A673 (cell line): Measurements from ENCODE around the gene TEKT2. TPM values are rescaled to one million over a fixed set of nuclear protein-coding genes. Genes with fewer than 3 reads are reported as not detected.

ENCODE experiments used
- BruUV-seq: library from RNA; stranded (reverse); fragments of 400-500 nt; replicated peaks from 2 replicates; lab custom pipeline; 2021; lab: Mats Ljungman, UMichigan
- CTCF ChIA-PET: fragments of 300-600 bp; sonication (Branson Sonifier 250); formaldehyde crosslinking; loops from one replicate; lab custom pipeline; 2022; ENCODE audit warnings: antibody characterized with exemption; lab: Charles Lee
- POLR2A ChIA-PET: fragments of 300-600 bp; sonication (Branson Sonifier 250); formaldehyde crosslinking; loops from one replicate; lab custom pipeline; 2022; ENCODE audit warnings: antibody characterized with exemption; ENCODE audit not compliant: low non-redundant PET; lab: Charles Lee
- DNase-seq: peaks from one replicate; pipeline ENCODE4 v3.0.0-alpha.2; 2015; ENCODE audit warnings: low spot score
- H3K27ac ChIP-seq: fragments of 200-600 bp; sonication (generic); 2 replicates; pipeline ENCODE4 v1.5.1; 2016; ENCODE audit warnings: mixed run types, low read depth, mild to moderate bottlenecking, mixed read lengths, antibody characterized with exemption, low read length; ENCODE audit not compliant: poor library complexity, severe bottlenecking
- H3K27me3 ChIP-seq: fragments of 200-600 bp; sonication (generic); replicated peaks from 2 replicates; pipeline ENCODE4 v1.6.1; 2017; ENCODE audit warnings: mixed run types, low read depth, mild to moderate bottlenecking, mixed read lengths, antibody characterized with exemption, low read length; ENCODE audit not compliant: insufficient read depth, poor library complexity
- H3K36me3 ChIP-seq: fragments of 200-600 bp; sonication (generic); 2 replicates; pipeline ENCODE4 v1.6.1; 2016; ENCODE audit warnings: mixed run types, mild to moderate bottlenecking, mixed read lengths, antibody characterized with exemption, low read length; ENCODE audit not compliant: insufficient read depth, poor library complexity, severe bottlenecking
- H3K4me1 ChIP-seq: fragments of 200-600 bp; sonication (generic); 2 replicates; pipeline ENCODE4 v1.6.1; 2017; ENCODE audit warnings: mixed run types, mild to moderate bottlenecking, mixed read lengths, antibody characterized with exemption, low read length; ENCODE audit not compliant: insufficient read depth, poor library complexity, severe bottlenecking
- H3K4me3 ChIP-seq: fragments of 200-600 bp; sonication (generic); 2 replicates; pipeline ENCODE4 v1.5.1; 2016; ENCODE audit warnings: low read depth, mixed run types, mild to moderate bottlenecking, mixed read lengths, low read length; ENCODE audit not compliant: poor library complexity, severe bottlenecking
- H3K9me3 ChIP-seq: fragments of 200-600 bp; sonication (generic); 2 replicates; pipeline ENCODE4 v1.6.1; 2016; ENCODE audit warnings: mixed run types, low read depth, mild to moderate bottlenecking, mixed read lengths, antibody characterized with exemption, low read length; ENCODE audit not compliant: poor library complexity, severe bottlenecking
- CTCF ChIP-seq: fragments of 300-800, 200-600 bp; sonication (generic); conservative IDR thresholded peaks from 2 replicates; pipeline ENCODE4 v1.5.1; 2017; ENCODE audit warnings: low read depth, mild to moderate bottlenecking, antibody characterized with exemption, low read length, moderate library complexity, mixed read lengths
- EZH2 ChIP-seq: fragments of 200-600 bp; sonication (generic); IDR thresholded peaks from 2 replicates; pipeline ENCODE4 v1.6.1; 2017; ENCODE audit warnings: borderline replicate concordance, low read depth, mild to moderate bottlenecking, mixed read lengths, antibody characterized with exemption, low read length; ENCODE audit not compliant: poor library complexity, severe bottlenecking
- intact Hi-C: fragments of 100-400 bp; cut with micrococcal nuclease; formaldehyde crosslinking; loops from one replicate; pipeline ENCODE4 v1.10.0; 2022; ENCODE audit not compliant: unreplicated experiment
- total RNA-seq: library from RNA; stranded (reverse); gene quantifications from 2 replicates; pipeline ENCODE4 v1.2.3, GENCODE V29; 2021

TEKT2 gene
- total RNA-seq, 1 experiment from 2014 or later = 2.8 TPM

- no peak overlapping the region for H3K27ac ChIP-seq
- H3K4me3 ChIP-seq = no peak overlapping the region
- POLR2A ChIA-PET = no interaction called here
- no TSS peak for BruUV-seq
- H3K36me3 ChIP-seq = no peaks in the 10 kb centered on the region
- no peaks in the 10 kb centered on the region for H3K27me3 ChIP-seq
- CTCF ChIA-PET = interaction anchor here (1.1 kb wide), 1 partner anchor 19 kb away, joined by 4 read pairs; no protein-coding TSS in a partner anchor
- H3K4me1 ChIP-seq = no peaks in the 10 kb centered on the region
- TF ChIP-seq EZH2 = no peak
- no peak for TF ChIP-seq CTCF
- H3K9me3 ChIP-seq = no peaks in the 10 kb centered on the region
- intact Hi-C loops = no loop called here
- no peak for DNase-seq
These were observed 32.0 kb downstream of the TEKT2 start for GRCh38 chr1:36115931-36116330.

- ChIA-PET POLR2A (no interaction called here), CTCF (interaction anchor here (0.5 kb wide), 1 partner anchor 47 kb away, joined by 11 read pairs; no protein-coding TSS in a partner anchor)
- no peak for TF ChIP-seq EZH2
- no peak for TF ChIP-seq CTCF
- Histone ChIP-seq H3K27me3 (no peaks in the 10 kb centered on the region), H3K9me3 (no peaks in the 10 kb centered on the region), H3K4me3 (no peak overlapping the region), H3K27ac (no peak overlapping the region), H3K4me1 (no peaks in the 10 kb centered on the region), H3K36me3 (no peaks in the 10 kb centered on the region)
- intact Hi-C loops = no loop called here
- BruUV-seq = no TSS peak
- no peak for DNase-seq
These were observed 33.0 kb downstream of the TEKT2 start for GRCh38 chr1:36116901-36117300.

- Histone ChIP-seq H3K27ac (no peak overlapping the region), H3K4me1 (no peaks in the 10 kb centered on the region), H3K27me3 (no peaks in the 10 kb centered on the region), H3K9me3 (no peaks in the 10 kb centered on the region), H3K36me3 (no peaks in the 10 kb centered on the region), H3K4me3 (no peak overlapping the region)
- ChIA-PET CTCF (interaction anchor here (0.7 kb wide), 1 partner anchor 17 kb away, joined by 3 read pairs; no protein-coding TSS in a partner anchor), POLR2A (no interaction called here)
- no peak for DNase-seq
- intact Hi-C loops = no loop called here
- BruUV-seq = no TSS peak
- TF ChIP-seq EZH2 (no peak), CTCF (no peak)
These were observed 34.7 kb downstream of the TEKT2 start for GRCh38 chr1:36118447-36119204.
